ENCODE data around the gene SHC3. TPM values are rescaled to one million over a fixed set of nuclear protein-coding genes. Genes with fewer than 3 reads are reported as not detected.

SHC3 gene
- total RNA-seq, 1 experiment from 2014 or later, result 0.27 TPM

- no peak for TF ChIP-seq ELF1 (IDR thresholded peaks at IDR 0.05; ENCODE audit: borderline replicate concordance, low read depth)
- TF ChIP-seq TCF7L2 (IDR thresholded peaks at IDR 0.05; ENCODE audit: borderline replicate concordance, extremely low read depth, insufficient read depth, insufficient read length), result no peak
- no peak for TF ChIP-seq ZFX (IDR thresholded peaks at IDR 0.05)
- TF ChIP-seq POLR2A (IDR thresholded peaks at IDR 0.05; ENCODE audit: borderline replicate concordance, extremely low read depth, insufficient read depth, insufficient read length), result no peak
- no peak for TF ChIP-seq ATF3 (IDR thresholded peaks at IDR 0.05)
- TF ChIP-seq CEBPB (IDR thresholded peaks at IDR 0.05; ENCODE audit: low read depth), result no peak
- no peak for TF ChIP-seq CTCF (IDR thresholded peaks at IDR 0.05 in 2 of 3, conservative IDR thresholded peaks at IDR 0.05 in 1 of 3; ENCODE audit: borderline replicate concordance in 1 of 3, insufficient read depth in 1 of 3, low read depth in 2 of 3, low read length in 2 of 3)
- no peak for TF ChIP-seq MAX (IDR thresholded peaks at IDR 0.05)
- TF ChIP-seq CBX3 (IDR thresholded peaks at IDR 0.05; ENCODE audit: low read depth), result no peak
- TF ChIP-seq EGR1 (IDR thresholded peaks at IDR 0.05; ENCODE audit: low read depth), result no peak
- no peak for TF ChIP-seq FOSL1 (IDR thresholded peaks at IDR 0.05; ENCODE audit: low read depth)
- TF ChIP-seq ZNF274 (IDR thresholded peaks at IDR 0.05; ENCODE audit: low read depth, low read length), result no peak
- no peak for TF ChIP-seq SP1 (IDR thresholded peaks at IDR 0.05; ENCODE audit: low read depth)
- no peak for TF ChIP-seq ZBTB33 (IDR thresholded peaks at IDR 0.05; ENCODE audit: extremely low read depth, insufficient replicate concordance, low read length)
- no peak for TF ChIP-seq YY1 (IDR thresholded peaks at IDR 0.05; ENCODE audit: extremely low read depth, insufficient replicate concordance, low read depth, low read length)
- TF ChIP-seq EZH2 (IDR thresholded peaks at IDR 0.05), result no peak
- intact Hi-C loops (cut with micrococcal nuclease), result no loop called here
- Histone ChIP-seq H3K9ac (ENCODE audit: low read length) (no peak overlapping the region), H3K36me3 (ENCODE audit: control insufficient read depth in 1 of 2, insufficient read depth in 2 of 2, low read length in 2 of 2) (no peaks in the 10 kb centered on the region), H2AFZ (ENCODE audit: low read depth, low read length, poor library complexity, severe bottlenecking) (no peak overlapping the region), H3K79me2 (ENCODE audit: insufficient read depth, low read length) (no peaks in the 10 kb centered on the region), H3K9me3 (ENCODE audit: control insufficient read depth in 1 of 2, insufficient read depth in 1 of 2, low read depth in 1 of 2, low read length in 2 of 2) (no peaks in the 10 kb centered on the region), H3K4me2 (ENCODE audit: low read length) (no peak overlapping the region), H3K4me1 (ENCODE audit: control insufficient read depth in 1 of 2, insufficient read depth in 2 of 2, low read length in 2 of 2) (peaks cover 0 to 6% of the 10 kb centered on the region in 2 experiments; a peak in 1 of 4 replicates), H4K20me1 (ENCODE audit: insufficient read depth) (no peaks in the 10 kb centered on the region), H3K4me3 (replicated peaks in 1 of 2; ENCODE audit: low read depth in 1 of 2, low read length in 2 of 2) (no peak overlapping the region), H3K27ac (ENCODE audit: low read depth, low read length) (no peak overlapping the region), H3K27me3 (ENCODE audit: insufficient read depth, low read length) (peaks cover 18% of the 10 kb centered on the region), H3K9me2 (ENCODE audit: insufficient read depth) (no peaks in the 10 kb centered on the region)
- DNase-seq (ENCODE audit: low read depth, low spot score) (no peak), ATAC-seq (no peak)
- no TSS peak for BruUV-seq (replicated peaks)
- ChIA-PET RAD21 (ENCODE audit: low non-redundant PET in 1 of 2, low total read pairs in 2 of 2, uncharacterized antibody in 2 of 2, unreplicated experiment in 2 of 2) (no interaction called here), CTCF (no interaction called here), POLR2A (no interaction called here)
Measured at GRCh38 chr9:88965473-88965872, 213.1 kb downstream of the SHC3 start.

Measured in HCT116 (cell line).